Measurements from ENCODE around the gene MEF2B.

Gene MEF2B

GRCh38 chr19:19209372-19209771, 39.3 kb upstream of the MEF2B start:
- no peak overlapping the region for H3K4me3 ChIP-seq (ENCODE audit: low read depth, low read length, poor library complexity, severe bottlenecking)
- no peak overlapping the region for H2AFZ ChIP-seq (ENCODE audit: low read length)
- peaks cover 14% of the 10 kb centered on the region; the same call in 1 of the 2 replicates for H3K27me3 ChIP-seq (ENCODE audit: insufficient read depth, low read length)
- H3K79me2 ChIP-seq (ENCODE audit: insufficient read depth, low read length): no peaks in the 10 kb centered on the region
- TF ChIP-seq EZH2 (IDR thresholded peaks at IDR 0.05; ENCODE audit: borderline replicate concordance, low read length) (no peak), CTCF (IDR thresholded peaks at IDR 0.05; ENCODE audit: low read length) (no peak)
- no peak overlapping the region for H3K4me2 ChIP-seq (ENCODE audit: low read length)
- no peaks in the 10 kb centered on the region for H3K9me2 ChIP-seq (ENCODE audit: low read depth, low read length)
- no peak overlapping the region for H3K9ac ChIP-seq (ENCODE audit: low read length)
- no peaks in the 10 kb centered on the region for H3K36me3 ChIP-seq (ENCODE audit: insufficient read depth, low read length)
- H3F3A ChIP-seq (ENCODE audit: insufficient read depth, low read length): no peaks in the 10 kb centered on the region
- H3K4me1 ChIP-seq (ENCODE audit: insufficient read depth, low read length, severe bottlenecking): no peaks in the 10 kb centered on the region
- H3K9me3 ChIP-seq (ENCODE audit: low read length): no peaks in the 10 kb centered on the region
- no peaks in the 10 kb centered on the region for H4K20me1 ChIP-seq (ENCODE audit: insufficient read depth, low read length)
- no peak overlapping the region for H3K27ac ChIP-seq (ENCODE audit: low read depth, low read length, poor library complexity, severe bottlenecking)

- Histone ChIP-seq H2AFZ (ENCODE audit: low read length) (no peak overlapping the region), H3K9me3 (ENCODE audit: low read length) (no peaks in the 10 kb centered on the region), H3K27ac (ENCODE audit: low read depth, low read length, poor library complexity, severe bottlenecking) (no peak overlapping the region), H3K4me1 (ENCODE audit: insufficient read depth, low read length, severe bottlenecking) (no peaks in the 10 kb centered on the region), H3K4me3 (ENCODE audit: low read depth, low read length, poor library complexity, severe bottlenecking) (no peak overlapping the region), H3K9ac (ENCODE audit: low read length) (no peak overlapping the region), H3K4me2 (ENCODE audit: low read length) (no peak overlapping the region), H4K20me1 (ENCODE audit: insufficient read depth, low read length) (no peaks in the 10 kb centered on the region), H3F3A (ENCODE audit: insufficient read depth, low read length) (no peaks in the 10 kb centered on the region), H3K9me2 (ENCODE audit: low read depth, low read length) (no peaks in the 10 kb centered on the region), H3K27me3 (ENCODE audit: insufficient read depth, low read length) (peaks cover 14% of the 10 kb centered on the region; the same call in 1 of the 2 replicates), H3K36me3 (ENCODE audit: insufficient read depth, low read length) (no peaks in the 10 kb centered on the region), H3K79me2 (ENCODE audit: insufficient read depth, low read length) (no peaks in the 10 kb centered on the region)
- TF ChIP-seq EZH2 (IDR thresholded peaks at IDR 0.05; ENCODE audit: borderline replicate concordance, low read length): no peak
- no peak for TF ChIP-seq CTCF (IDR thresholded peaks at IDR 0.05; ENCODE audit: low read length)
Measured at GRCh38 chr19:19207637-19208572, 37.8 kb upstream of the MEF2B start.

GRCh38 chr19:19206938-19207337, 36.9 kb upstream of the MEF2B start:
- no peak overlapping the region for H3K27ac ChIP-seq (ENCODE audit: low read depth, low read length, poor library complexity, severe bottlenecking)

More at GRCh38 chr19:19206938-19207337, 36.9 kb upstream of the MEF2B start:
- Histone ChIP-seq H4K20me1 (ENCODE audit: insufficient read depth, low read length) (no peaks in the 10 kb centered on the region), H3K4me2 (ENCODE audit: low read length) (no peak overlapping the region), H3K9me2 (ENCODE audit: low read depth, low read length) (no peaks in the 10 kb centered on the region), H3K9ac (ENCODE audit: low read length) (no peak overlapping the region), H3F3A (ENCODE audit: insufficient read depth, low read length) (no peaks in the 10 kb centered on the region), H3K27me3 (ENCODE audit: insufficient read depth, low read length) (peaks cover 14% of the 10 kb centered on the region; the same call in 1 of the 2 replicates), H3K9me3 (ENCODE audit: low read length) (no peaks in the 10 kb centered on the region), H2AFZ (ENCODE audit: low read length) (no peak overlapping the region), H3K79me2 (ENCODE audit: insufficient read depth, low read length) (0 out of 2 replicates have a peak, but pooled peaks cover 6% of the 10 kb centered on the region), H3K4me3 (ENCODE audit: low read depth, low read length, poor library complexity, severe bottlenecking) (no peak overlapping the region), H3K36me3 (ENCODE audit: insufficient read depth, low read length) (no peaks in the 10 kb centered on the region), H3K4me1 (ENCODE audit: insufficient read depth, low read length, severe bottlenecking) (peaks cover 7% of the 10 kb centered on the region)
- TF ChIP-seq EZH2 (IDR thresholded peaks at IDR 0.05; ENCODE audit: borderline replicate concordance, low read length) (no peak), CTCF (IDR thresholded peaks at IDR 0.05; ENCODE audit: low read length) (no peak)

Measured in OCI-LY1 (cell line).